GM18508 (cell line): Measurements from ENCODE around the gene IMPDH2.

ENCODE experiments used
- ATAC-seq: cut with Tn5 transposase; IDR thresholded peaks from one replicate; pipeline ENCODE4 v1.9.1; 2021; ENCODE audit warnings: moderate number of reproducible peaks; ENCODE audit not compliant: insufficient read depth, unreplicated experiment

The IMPDH2 gene

DNA sequence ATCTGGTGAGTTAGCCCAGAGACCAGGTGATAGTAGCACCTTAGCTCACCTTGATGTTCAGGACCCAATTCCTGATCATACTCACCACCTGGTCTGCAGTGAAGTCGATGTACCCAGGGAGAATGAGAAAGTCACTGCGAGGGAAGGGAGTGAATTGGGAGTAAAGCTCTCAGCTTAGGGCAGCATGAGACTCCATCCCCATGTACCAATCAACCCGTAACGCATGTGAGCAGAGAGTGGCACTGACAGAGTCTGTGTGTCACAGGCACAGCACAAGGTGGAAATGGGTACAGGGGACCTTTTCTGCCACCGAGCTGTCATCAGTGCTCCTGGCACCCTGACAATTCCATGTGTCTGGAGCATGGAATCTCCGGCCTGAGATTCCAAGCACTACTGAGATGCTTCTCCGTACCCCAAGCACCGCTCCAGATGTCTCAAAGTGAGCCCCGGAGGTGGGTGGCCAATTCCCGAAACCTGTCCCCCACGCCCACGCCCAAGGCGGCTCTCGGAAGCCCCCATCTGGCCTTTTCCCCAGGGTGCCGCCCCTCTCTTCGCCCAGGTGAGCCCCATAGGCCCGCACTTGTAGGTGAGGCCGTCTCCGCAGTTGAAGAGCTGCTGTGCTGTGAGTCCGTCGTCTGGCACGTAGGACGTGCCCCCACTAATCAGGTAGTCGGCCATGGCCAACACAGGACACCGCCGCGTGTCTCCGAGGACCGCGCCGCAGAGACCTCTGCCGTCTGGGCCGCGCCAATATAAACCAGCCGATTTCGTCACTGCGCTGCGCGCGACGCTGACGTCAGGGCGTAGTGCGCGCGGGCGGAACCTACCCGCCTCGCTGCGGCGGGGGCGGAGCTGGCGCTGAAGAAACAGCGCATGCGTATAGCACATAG lies at the start of gene IMPDH2:
Gene IMPDH2, minus strand, starts transcription at position 726 of the 890 bp plus-strand sequence. Its CDS starts 48 bp downstream, at position 678.
- peak; percentile 53 for ATAC-seq

DNA sequence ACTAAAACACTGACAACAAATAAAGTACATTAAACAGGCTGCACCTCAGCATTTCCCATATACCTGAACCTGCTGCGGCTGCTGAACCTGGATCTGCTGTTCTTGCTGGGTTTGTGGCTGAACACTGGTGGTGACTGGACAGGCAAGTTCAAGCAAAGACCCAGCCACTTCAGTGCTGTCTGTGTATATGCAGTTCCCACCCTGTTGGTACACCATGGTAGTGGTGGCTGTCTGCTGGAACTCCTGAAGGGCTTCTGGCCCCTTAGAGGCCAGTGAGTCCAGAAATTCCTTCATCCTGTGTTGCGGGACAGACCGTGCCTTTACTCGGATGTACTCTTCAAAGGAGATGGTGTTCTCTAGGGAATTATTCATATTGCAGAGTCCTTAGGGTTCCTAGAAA lies 47.4 kb upstream of the IMPDH2 start:
- ATAC-seq, result no peak

DNA sequence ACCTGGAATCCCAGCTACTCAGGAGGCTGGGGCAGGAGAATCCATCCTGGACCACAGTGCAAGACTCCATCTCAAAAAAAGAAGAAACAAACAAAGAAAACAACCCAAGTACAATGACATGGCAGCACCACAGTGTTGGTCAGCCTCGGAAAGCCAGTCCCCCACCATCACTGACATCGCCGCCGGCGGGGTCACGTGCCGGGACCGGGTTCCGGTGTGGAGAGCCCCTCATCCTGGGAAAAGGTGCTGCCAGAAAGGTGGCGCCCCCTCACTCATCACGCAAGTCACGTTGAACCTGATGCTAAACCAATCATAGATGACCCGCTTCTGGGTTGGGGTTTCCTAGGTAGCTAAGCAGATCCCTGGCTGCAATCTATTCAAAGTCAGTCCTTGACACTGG lies 46.9 kb upstream of the IMPDH2 start:
- no peak for ATAC-seq

DNA sequence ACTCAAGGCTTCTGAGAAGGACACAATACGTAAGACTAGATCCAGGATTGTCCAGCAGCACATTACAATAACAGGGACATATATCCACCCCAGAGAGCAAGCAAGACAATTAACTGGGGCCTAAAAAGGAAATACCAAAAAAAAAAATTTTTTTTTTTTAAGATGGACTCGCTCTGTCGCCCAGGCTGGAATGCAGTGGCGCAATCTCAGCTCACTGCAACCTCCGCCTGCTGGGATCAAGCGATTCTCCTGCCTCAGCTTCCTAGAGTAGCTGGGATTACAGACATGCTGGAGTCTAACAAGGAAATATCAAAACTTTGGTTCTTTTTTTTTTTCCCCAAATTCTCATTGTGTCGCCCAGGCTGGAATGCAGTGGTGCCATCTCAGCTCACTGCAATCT lies 28.8 kb upstream of the IMPDH2 start:
- ATAC-seq, result no peak

DNA sequence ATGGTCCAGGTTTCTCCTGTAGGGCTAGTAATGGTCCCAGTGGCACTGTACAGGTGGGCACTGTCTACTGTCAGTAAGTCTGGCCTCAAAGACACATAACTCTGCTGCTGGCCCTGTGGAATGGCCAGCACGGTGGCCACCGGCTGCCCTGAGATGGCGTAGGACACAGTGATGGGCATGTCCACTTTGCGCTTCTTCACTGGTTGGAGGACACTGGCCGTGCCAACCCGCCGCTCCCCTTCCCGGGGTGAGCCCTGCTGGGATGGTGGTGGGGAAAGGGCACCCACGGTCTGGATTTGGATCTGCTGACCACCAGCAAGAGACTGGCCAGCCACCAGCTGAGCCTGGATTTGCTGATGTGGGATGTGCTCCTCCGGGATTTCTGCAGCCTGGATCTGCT lies 28.1 kb upstream of the IMPDH2 start:
- ATAC-seq, result no peak

DNA sequence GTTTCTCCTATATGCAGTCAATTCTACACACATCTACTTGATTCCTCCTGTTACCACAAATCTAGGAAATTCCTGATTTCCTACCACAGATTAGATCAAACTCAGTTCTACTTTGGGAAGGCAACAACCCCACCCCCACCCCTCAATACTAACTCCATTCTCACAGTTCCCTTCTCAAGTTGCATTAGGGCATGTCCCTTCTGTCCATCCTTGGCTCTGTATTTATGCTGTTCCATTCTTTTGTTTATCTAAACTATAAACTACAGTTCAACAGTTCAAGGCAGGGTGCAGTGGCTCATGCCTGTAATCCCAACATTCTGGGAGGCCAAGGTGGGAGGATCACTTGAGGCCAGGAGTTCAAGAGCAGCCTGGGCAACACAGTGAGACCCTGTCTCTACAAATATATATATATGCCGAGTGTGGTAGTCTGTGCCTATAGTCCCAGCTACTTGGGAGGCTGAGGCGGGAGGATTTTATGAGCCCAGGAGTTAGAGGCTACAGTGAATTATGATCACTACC lies 25.2 kb upstream of the IMPDH2 start:
- ATAC-seq, result no peak

DNA sequence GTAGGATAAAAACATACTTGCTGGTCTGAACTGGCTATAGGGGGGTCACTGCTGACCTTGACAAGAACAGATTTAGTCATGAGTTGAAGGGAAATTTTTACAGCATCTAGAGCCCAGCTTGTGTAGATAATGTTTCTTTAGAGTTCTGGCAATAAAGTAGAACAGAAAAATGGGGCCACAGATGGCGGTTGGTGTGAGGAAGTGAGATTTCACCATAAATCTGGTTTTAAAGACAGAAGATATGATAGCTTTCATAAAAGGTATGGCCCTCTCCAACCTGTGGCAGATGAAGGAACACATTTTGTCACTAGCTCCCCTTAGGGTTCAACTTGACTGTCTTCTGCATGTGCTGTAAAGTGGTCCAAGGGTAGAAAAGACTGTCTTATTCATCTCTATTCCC lies 24.3 kb upstream of the IMPDH2 start:
- ATAC-seq, result no peak

DNA sequence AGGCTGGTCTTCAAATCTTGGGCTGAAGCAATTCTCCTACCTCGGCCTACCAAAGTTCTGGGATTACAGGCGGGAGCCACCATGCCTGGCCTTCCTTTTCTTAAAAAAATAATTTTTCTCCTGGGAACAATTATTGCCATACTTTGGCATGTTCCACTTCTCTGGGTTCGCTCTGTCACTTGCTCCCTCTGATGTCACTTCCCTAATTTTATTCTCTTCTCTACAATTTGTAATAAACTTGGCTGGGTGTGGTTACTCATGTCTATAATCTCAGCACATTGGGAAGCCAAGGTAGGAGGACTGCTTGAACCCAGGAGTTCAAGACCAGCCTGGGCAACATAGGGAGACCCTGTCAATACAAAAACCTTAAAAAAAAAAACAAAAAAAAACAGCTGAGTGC lies 6.1 kb upstream of the IMPDH2 start:
- ATAC-seq, result no peak

DNA sequence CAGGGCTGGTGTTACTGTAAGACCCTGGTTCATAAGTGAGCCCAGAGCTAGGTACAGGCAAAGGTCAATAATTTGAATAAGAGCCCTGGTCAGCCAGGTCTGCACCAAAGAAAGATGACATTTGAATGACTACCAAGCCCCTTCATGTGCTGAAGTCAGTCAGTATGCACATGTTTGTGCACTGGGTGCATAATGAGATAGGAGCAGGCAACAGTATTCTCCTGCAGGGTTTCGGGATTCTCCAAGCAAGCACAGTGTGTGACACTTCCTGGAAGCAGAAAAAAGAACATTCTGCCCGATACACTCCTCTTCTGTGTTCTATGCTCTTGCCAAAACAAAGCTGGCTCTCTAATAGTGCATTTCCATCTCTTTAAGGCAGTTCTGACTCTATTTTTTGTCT lies 5.5 kb upstream of the IMPDH2 start:
- ATAC-seq, result no peak

DNA sequence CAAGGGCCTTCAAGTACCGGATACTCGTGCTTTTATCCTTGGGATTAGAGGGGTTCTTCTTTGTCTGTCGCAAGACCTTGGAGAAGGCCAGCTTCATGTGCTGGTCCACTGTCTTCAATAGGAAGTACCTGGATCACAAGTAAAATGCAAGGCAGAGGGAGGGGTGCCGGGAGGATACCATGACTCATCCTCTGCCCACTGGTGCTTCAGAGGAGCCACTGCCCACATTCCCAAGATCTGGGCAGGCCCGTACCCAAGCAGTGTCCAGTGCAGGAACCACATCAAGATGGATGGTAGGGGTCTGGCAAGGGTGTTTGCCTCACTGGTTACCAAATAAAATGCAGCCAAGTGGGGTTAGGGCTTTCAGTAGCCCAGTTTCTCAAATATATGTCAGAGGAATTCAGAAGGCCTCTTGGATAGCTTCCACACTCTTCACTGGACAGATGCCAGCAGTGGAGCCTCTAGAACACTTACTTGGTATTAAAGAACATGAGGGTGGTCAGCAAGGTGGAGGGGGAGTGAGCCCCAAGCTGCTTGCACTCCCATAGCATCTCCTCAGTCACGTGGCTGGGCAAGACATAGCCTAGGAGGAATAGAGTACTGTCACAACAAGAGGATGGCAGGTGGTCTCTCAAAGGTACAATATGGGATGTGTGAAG lies 3.6 kb upstream of the IMPDH2 start:
- no peak for ATAC-seq

DNA sequence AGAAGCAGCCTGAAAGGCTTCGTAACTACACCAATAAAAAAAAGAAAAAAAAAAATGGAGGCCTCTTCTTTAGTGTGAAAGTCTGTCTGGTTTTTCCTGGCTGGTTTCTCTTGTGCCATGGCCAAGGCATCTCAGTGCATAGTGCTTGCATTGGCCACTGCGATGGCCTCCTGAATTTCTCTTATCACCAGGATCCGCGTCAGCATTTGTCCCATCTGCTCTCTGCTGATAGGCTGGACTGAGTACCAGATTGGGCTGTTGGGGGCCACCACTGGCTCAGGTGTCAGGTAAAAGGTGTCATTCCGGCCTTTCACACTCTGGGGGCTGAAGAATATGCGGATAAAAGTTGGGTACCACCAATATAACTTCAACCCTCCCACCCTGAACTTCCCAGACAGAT lies 1.1 kb upstream of the IMPDH2 start:
- no peak for ATAC-seq

DNA sequence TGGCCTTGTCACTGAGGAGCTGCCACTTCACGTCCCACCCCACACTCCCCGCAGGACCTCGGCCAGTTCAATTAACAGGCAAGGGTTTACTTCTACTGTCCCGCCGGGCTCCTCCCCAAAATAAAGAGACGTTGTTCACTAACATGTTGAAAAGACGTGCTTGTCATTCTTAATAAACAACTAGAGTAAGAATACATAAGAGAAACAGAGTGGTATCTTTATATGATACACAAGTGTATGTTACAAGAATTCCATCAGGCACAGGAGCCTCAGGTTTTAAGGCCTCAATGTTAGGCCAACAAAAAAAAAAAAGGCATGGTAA lies 326 bp upstream of the IMPDH2 start:
- peak; percentile 7 for ATAC-seq

DNA sequence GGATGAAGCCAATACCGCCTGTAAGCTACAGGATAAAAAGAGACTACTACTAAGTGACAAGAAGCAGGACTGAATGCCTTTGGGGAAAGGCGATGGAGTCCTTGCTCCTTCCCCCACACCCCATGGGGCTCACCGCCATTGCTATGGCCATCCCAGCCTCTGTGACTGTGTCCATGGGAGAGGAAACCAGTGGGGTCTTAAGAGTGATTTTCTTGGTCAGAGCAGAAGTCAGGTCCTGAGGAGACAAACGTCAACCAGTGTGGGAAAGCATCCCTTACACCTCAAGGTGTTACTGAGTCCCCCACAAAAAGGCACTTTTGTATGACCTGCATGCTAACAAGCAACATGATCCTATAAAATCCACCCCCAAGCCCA lies 913 bp downstream of the IMPDH2 start:
- ATAC-seq, result no peak

DNA sequence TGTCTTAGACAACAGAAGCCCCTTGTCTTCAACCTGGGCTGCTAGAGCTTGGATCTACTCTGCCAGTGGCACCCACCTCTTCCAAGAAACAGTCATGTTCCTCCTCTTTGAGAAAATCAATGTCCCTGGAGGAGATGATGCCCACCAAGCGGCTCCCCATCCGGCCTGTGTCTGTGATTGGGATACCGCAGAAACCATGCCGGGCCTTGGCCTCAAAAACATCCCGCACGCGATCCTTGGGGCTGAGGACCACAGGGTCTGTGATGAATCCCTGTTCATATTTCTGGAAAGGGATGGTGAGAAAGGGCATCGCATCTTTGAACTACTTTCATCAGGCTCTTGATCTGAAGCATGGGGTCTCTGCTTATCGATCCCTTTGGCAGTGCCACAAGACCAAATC lies 1.6 kb downstream of the IMPDH2 start:
- ATAC-seq, result no peak

DNA sequence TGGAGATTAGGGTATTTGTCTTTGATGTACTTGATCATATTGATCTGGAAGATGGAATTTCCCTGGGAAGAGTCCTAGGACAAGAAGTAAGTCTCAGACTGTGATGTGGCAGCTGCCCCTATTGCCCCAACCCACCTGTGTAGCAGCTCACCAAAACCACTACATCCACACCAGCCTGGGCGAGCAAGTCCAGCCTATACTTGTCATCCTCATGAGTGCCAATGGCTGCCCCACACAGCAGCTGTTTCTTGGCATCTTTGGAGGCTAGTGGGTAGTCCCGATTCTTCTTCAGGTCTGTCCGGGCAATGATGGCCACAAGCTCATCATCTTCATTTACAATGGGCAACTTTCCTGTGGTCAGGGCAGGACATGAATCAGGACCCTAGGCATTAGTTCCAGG lies 2.7 kb downstream of the IMPDH2 start:
- ATAC-seq, result no peak

DNA sequence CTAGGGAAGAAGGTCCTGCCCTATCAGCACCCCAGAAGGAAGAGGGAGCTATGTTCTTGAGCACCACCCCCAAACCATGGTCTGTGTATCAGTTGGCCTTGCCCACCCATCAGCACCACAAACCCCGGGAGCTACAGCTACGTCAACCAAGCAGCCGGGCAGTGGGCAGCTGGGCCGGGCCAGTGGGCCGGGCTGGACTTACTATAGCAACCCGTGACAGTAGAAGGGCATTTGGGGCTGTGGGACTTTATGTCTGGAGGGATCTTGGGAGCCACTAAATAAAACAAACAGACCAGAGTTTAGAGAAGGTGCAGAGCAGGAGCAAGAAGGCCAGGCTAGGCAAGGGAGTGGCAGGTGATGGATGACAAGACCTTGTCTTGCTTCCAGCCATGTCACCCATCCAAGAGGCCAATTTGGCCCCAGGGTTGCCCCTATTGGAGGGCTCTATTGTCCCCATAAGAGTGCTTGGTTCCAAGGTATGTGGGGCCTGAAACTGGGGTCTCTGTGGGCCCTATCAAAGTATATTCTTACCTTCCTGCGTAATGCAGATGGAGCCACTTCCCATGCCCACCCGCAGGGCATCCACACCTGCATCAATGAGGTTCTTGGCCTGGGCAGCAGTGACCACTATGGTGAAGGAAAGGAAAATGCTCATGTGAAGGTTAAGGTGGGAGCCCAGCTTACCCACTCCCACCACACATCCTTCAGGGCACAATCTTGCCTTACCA lies 3.2 kb downstream of the IMPDH2 start:
- ATAC-seq, result no peak

DNA sequence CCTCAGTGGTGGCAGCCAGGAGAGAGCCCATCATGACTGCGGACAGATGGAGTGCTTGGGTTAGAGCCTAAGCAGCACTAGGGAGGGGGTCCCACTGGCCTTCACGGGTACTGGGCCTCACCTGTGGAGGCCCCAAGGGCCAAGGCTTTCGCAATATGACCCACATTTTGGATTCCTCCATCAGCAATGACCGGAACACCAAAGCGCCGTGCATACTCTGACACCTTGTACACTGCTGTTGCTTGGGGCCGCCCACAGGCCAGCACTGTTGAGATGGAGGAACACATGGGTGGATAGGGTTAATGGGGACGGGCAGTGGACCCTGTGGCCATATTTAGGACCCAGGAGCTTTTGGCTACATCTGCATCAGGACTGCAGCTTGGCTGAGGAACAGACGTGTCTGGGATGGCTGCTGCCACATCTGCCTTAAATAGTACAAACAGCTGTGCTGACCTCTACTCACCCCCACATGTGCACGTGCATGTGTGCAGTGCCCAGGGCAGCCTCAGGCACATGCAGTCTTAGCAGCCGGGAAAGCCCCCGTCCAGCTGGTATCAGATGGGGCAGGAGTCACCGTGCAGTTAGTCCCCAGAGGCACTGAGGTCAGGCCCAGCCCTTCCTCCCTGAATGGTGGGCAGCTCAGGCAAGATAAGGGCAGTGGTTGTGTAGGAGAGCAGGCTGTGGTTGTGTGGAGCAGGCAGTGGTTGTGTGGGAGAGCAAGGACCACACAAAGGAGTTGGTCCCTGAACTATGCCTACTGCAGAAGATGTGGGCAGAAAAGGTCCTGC lies 4.0 kb downstream of the IMPDH2 start:
- ATAC-seq, result no peak

DNA sequence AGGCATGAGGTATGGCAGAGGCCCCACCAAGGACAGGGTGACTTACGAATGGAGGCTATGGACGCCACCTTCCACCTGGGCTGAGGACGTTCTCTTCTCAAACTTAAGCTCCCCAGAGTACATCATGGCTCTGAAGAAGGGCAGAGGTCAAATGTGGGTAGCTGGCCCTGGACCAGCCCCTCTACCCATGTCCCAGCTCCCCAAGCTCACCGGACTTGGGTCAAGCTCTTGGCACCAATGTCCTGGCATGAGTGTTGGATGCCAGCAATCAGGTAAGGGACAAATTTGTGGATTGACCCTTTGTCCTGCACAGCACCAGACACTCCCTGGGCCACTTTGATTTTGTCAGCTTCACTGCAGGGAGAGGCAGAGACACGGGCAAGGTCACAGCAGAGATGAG lies 4.7 kb downstream of the IMPDH2 start:
- no peak for ATAC-seq

DNA sequence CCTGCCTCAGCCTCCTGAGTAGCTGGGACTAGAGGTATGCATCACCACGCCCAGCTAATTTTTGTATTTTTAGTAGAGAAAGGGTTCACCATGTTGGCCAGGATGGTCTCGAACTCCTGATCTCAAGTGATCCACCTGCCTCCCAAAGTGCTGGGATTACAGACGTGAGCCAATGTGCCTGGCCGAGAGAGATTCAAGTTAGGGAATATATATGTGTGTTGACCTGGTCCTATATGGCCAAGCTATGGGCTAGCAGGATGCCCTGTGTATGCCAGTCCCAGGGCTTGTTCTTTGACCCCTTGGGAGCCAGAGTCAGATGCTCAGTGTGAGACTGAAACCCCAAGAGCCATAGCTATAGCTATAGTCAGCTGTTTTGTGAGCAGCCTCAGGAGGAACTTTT lies 5.4 kb downstream of the IMPDH2 start:
- no peak for ATAC-seq

DNA sequence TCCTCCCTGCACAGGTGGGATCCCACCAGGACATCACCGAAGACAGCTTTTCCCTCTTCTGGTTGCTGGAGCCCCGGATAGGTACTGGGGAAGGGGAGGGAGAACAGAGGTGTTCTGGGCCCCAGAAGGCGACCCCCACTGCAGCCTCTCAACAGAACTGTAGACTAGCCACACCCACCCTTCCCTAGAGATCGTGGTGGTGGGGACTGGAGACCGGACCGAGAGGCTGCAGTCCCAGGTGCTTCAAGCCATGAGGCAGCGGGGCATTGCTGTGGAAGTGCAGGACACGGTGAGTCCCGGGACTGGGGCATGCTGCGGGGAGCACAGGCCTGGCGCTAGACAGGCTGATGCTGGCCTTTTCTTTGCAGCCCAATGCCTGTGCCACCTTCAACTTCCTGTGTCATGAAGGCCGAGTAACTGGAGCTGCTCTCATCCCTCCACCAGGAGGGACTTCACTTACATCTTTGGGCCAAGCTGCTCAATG lies 6.5 kb downstream of the IMPDH2 start:
- no peak for ATAC-seq
